Liver (tissue), 9 donors: ENCODE measurements around the gene ASCL2. TPM values are rescaled to one million over a fixed set of nuclear protein-coding genes. Genes with fewer than 3 reads are reported as not detected.

Experiments
- DNase-seq: peaks from one replicate; pipeline ENCODE4 v3.0.0-alpha.2; 2017; ENCODE audit warnings: low spot score
- H3K27ac ChIP-seq, 2 donors: one replicate each; pipeline ENCODE4 v1.7.0; 2013; ENCODE audit warnings: inconsistent platforms in 2 of 2, low read length in 2 of 2, control low read depth in 1 of 2, low read depth in 1 of 2, mild to moderate bottlenecking in 1 of 2
- H3K27me3 ChIP-seq, 4 donors: one replicate each; pipeline versions ENCODE4 v1.6.1 to v1.7.0; 2013; ENCODE audit warnings: low read length in 3 of 4, inconsistent platforms in 1 of 4, mild to moderate bottlenecking in 1 of 4, moderate library complexity in 1 of 4; ENCODE audit not compliant: control insufficient read depth in 4 of 4, insufficient read depth in 4 of 4
- H3K36me3 ChIP-seq, 4 donors: one replicate each; pipeline versions ENCODE4 v1.6.1 to v1.7.0; 2013; ENCODE audit warnings: low read length in 3 of 4, mild to moderate bottlenecking in 3 of 4, low read depth in 1 of 4, moderate library complexity in 1 of 4; ENCODE audit not compliant: control insufficient read depth in 4 of 4, insufficient read depth in 3 of 4
- H3K4me1 ChIP-seq, 4 donors: one replicate each; pipeline versions ENCODE4 v1.6.1 to v1.7.0; 2013; ENCODE audit warnings: low read length in 3 of 4, mild to moderate bottlenecking in 3 of 4, moderate library complexity in 1 of 4; ENCODE audit not compliant: control insufficient read depth in 4 of 4, insufficient read depth in 4 of 4
- H3K4me3 ChIP-seq, 3 donors: one replicate each; pipeline versions ENCODE4 v1.6.1 to v1.7.0; 2013; ENCODE audit warnings: low read length in 3 of 3, control low read depth in 1 of 3, low read depth in 1 of 3, mild to moderate bottlenecking in 1 of 3
- H3K9ac ChIP-seq, 2 donors: one replicate each; pipeline ENCODE4 v1.7.0; 2013; ENCODE audit warnings: low read length in 2 of 2, mild to moderate bottlenecking in 2 of 2, moderate library complexity in 2 of 2, control low read depth in 1 of 2, low read depth in 1 of 2
- H3K9me3 ChIP-seq, 4 donors: one replicate each; pipeline versions ENCODE4 v1.6.1 to v1.7.0; 2013; ENCODE audit warnings: low read length in 3 of 4; ENCODE audit not compliant: control insufficient read depth in 4 of 4
- ATF3 ChIP-seq: IDR thresholded peaks from 2 replicates; pipeline ENCODE4 v1.6.1; 2016; ENCODE audit warnings: antibody characterized with exemption
- CTCF ChIP-seq: fragments of 150-350 bp; IDR thresholded peaks from 2 replicates; pipeline ENCODE4 v1.5.1; 2017; ENCODE audit warnings: improper control_type of control experiment, low read depth, low read length; ENCODE audit not compliant: missing input control
- EGR1 ChIP-seq, 2 donors: IDR thresholded peaks; 2 replicates each; pipeline ENCODE4 v1.6.1; 2016 to 2018; ENCODE audit warnings: antibody characterized with exemption in 2 of 2, low read depth in 2 of 2
- FOXA1 ChIP-seq: IDR thresholded peaks from 2 replicates; pipeline ENCODE4 v1.6.1; 2016; ENCODE audit warnings: antibody characterized with exemption
- FOXA2 ChIP-seq: IDR thresholded peaks from 2 replicates; pipeline ENCODE4 v1.6.1; 2016; ENCODE audit warnings: antibody characterized with exemption
- GABPA ChIP-seq, 2 donors: IDR thresholded peaks in 1 of 2; conservative IDR thresholded peaks in 1 of 2; 2 replicates each; pipeline ENCODE4 v1.6.1; 2016; ENCODE audit warnings: antibody characterized with exemption in 2 of 2, mild to moderate bottlenecking in 1 of 2, moderate library complexity in 1 of 2
- HNF4A ChIP-seq, 2 donors: conservative IDR thresholded peaks; 2 replicates each; pipeline ENCODE4 v1.6.1; 2016; ENCODE audit warnings: antibody characterized with exemption in 2 of 2, mild to moderate bottlenecking in 2 of 2
- HNF4G ChIP-seq: IDR thresholded peaks from 2 replicates; pipeline ENCODE4 v1.6.1; 2016; ENCODE audit warnings: antibody characterized with exemption
- JUND ChIP-seq, 2 donors: IDR thresholded peaks; 2 replicates each; pipeline ENCODE4 v1.6.1; 2016; ENCODE audit warnings: antibody characterized with exemption in 2 of 2
- MAX ChIP-seq: IDR thresholded peaks from 2 replicates; pipeline ENCODE4 v1.6.1; 2016; ENCODE audit warnings: antibody characterized with exemption
- NR2F2 ChIP-seq: IDR thresholded peaks from 2 replicates; pipeline ENCODE4 v1.6.1; 2016; ENCODE audit warnings: antibody characterized with exemption
- RAD21 ChIP-seq, 2 donors: IDR thresholded peaks; 2 replicates each; pipeline ENCODE4 v1.6.1; 2016; ENCODE audit warnings: antibody characterized with exemption in 2 of 2, mild to moderate bottlenecking in 2 of 2
- REST ChIP-seq: IDR thresholded peaks from 2 replicates; pipeline ENCODE4 v1.6.1; 2016; ENCODE audit warnings: antibody characterized with exemption, mild to moderate bottlenecking
- RXRA ChIP-seq, 2 donors: IDR thresholded peaks; 2 replicates each; pipeline ENCODE4 v1.6.1; 2017 to 2018; ENCODE audit warnings: antibody characterized with exemption in 2 of 2, mild to moderate bottlenecking in 1 of 2
- SP1 ChIP-seq: IDR thresholded peaks from 2 replicates; pipeline ENCODE4 v1.6.1; 2018; ENCODE audit warnings: antibody characterized with exemption, mild to moderate bottlenecking
- TAF1 ChIP-seq: conservative IDR thresholded peaks from 2 replicates; pipeline ENCODE4 v1.6.1; 2016; ENCODE audit warnings: antibody characterized with exemption, mild to moderate bottlenecking
- YY1 ChIP-seq: IDR thresholded peaks from 2 replicates; pipeline ENCODE4 v1.6.1; 2016; ENCODE audit warnings: antibody characterized with exemption, mild to moderate bottlenecking
- ZBTB33 ChIP-seq: IDR thresholded peaks from 2 replicates; pipeline ENCODE4 v1.6.1; 2016; ENCODE audit warnings: antibody characterized with exemption
- WGBS: extraction: QIAGEN DNeasy Blood & Tissue Kit; methylation state at CpG from one replicate; pipeline ENCODE4 v1.1.7; 2013; 5-methylcytosine and 5-hydroxymethylcytosine counted together
- polyA plus RNA-seq, 2 donors: library from polyadenylated mRNA; stranded (reverse) in 1 of 2; unstranded in 1 of 2; fragments of 200-250 nt in 1 of 2; fragments of >200 nt in 1 of 2; fragmentation: Nextera tagmentation in 1 of 2; extraction: Ambion mirVana in 1 of 2; gene quantifications; one replicate each; pipeline versions ENCODE4 v1.2.1 to v1.2.3, GENCODE V29; 2013 to 2015
- total RNA-seq, 2 donors: library from RNA; depleted of rRNA; stranded (reverse); fragments of >200 nt; gene quantifications; one replicate each; pipeline ENCODE4 v1.2.3, GENCODE V29; 2014
- donor health status: healthy.
- donor health status: healthy.
- donor health status: healthy.
- donor health status: healthy.
- donor health status: healthy.

The ASCL2 gene
- total and polyA plus RNA-seq, 4 donors = 0.17 to 0.47 (median 0.32) TPM

- Histone ChIP-seq H3K9me3 (no peaks in the 10 kb centered on the region), H3K9ac (no peak overlapping the region), H3K4me3 (no peak overlapping the region), H3K4me1 (no peaks in the 10 kb centered on the region), H3K27ac (no peak overlapping the region), H3K27me3 (no peaks in the 10 kb centered on the region), H3K36me3 (no peaks in the 10 kb centered on the region)
- WGBS = 90% methylated on average over 29 of the region's 29 CpGs
- TF ChIP-seq NR2F2 = no peak
- TF ChIP-seq SP1 = no peak
- TF ChIP-seq FOXA1 = no peak
- TF ChIP-seq YY1 = no peak
- TF ChIP-seq RAD21 (IDR thresholded peaks at IDR 0.05) = no peak
- no peak for TF ChIP-seq REST
- no peak for TF ChIP-seq EGR1 (IDR thresholded peaks at IDR 0.05; ENCODE audit: low read depth in 2 of 2)
- DNase-seq = no peak
These were observed 11.6 kb downstream of the ASCL2 start for GRCh38 chr11:2258501-2259465.

GRCh38 chr11:2256951-2257700 is 13.3 kb downstream of the ASCL2 start:
- no peaks in the 10 kb centered on the region for H3K27me3 ChIP-seq
- no peak overlapping the region for H3K27ac ChIP-seq
- H3K36me3 ChIP-seq = no peaks in the 10 kb centered on the region
- DNase-seq = peak; percentile 24
- 90% methylated on average over 31 of the region's 31 CpGs for WGBS
- no peaks in the 10 kb centered on the region for H3K4me1 ChIP-seq
- H3K9ac ChIP-seq = no peak overlapping the region
- H3K4me3 ChIP-seq = no peak overlapping the region
- no peaks in the 10 kb centered on the region for H3K9me3 ChIP-seq
- TF ChIP-seq REST (no peak), NR2F2 (no peak), TAF1 (no peak), FOXA1 (no peak), YY1 (no peak), RXRA (IDR thresholded peaks at IDR 0.05) (no peak), SP1 (no peak), HNF4G (no peak), GABPA (IDR thresholded peaks at IDR 0.05 in 1 of 2, conservative IDR thresholded peaks at IDR 0.05 in 1 of 2) (no peak), EGR1 (IDR thresholded peaks at IDR 0.05; ENCODE audit: low read depth in 2 of 2) (no peak), RAD21 (IDR thresholded peaks at IDR 0.05) (no peak), CTCF (no peak), ZBTB33 (no peak), ATF3 (no peak), FOXA2 (no peak), JUND (IDR thresholded peaks at IDR 0.05) (no peak), MAX (no peak), HNF4A (conservative IDR thresholded peaks at IDR 0.05) (no peak)
